IMR-90 (cell line): Measurements from ENCODE around the gene ADARB2. TPM values are rescaled to one million over a fixed set of nuclear protein-coding genes. Genes with fewer than 3 reads are reported as not detected.

Experiments
- ATAC-seq: fragments of 200-7000 bp; cut with Tn5 transposase; 2 replicates; pipeline ENCODE4 v1.9.1; 2020; ENCODE audit warnings: low read depth, mild to moderate bottlenecking, moderate library complexity
- BruUV-seq: library from RNA; stranded (reverse); fragments of 400-500 nt; replicated peaks from 2 replicates; lab custom pipeline; 2021; lab: Mats Ljungman, UMichigan
- CTCF ChIA-PET: fragments of 300-600 bp; formaldehyde crosslinking; extraction: SDS; loops from one replicate; lab custom pipeline; 2021; ENCODE audit warnings: antibody characterized with exemption; lab: Yijun Ruan, JAX
- POLR2A ChIA-PET: fragments of 300-600 bp; sonication (Branson Sonifier 250); formaldehyde crosslinking; loops from one replicate; lab custom pipeline; 2022; ENCODE audit warnings: antibody characterized with exemption; ENCODE audit not compliant: unreplicated experiment; lab: Charles Lee
- DNase-seq: peaks from one replicate; pipeline ENCODE4 v3.0.0; 2013
- H2AFZ ChIP-seq: replicated peaks from 2 replicates; pipeline ENCODE3; 2013; ENCODE audit warnings: low read length, mild to moderate bottlenecking; ENCODE audit not compliant: poor library complexity
- H2AK5ac ChIP-seq: 2 replicates; pipeline ENCODE4 v1.6.1; 2013; ENCODE audit warnings: low read depth, low read length, inconsistent platforms
- H2AK9ac ChIP-seq: replicated peaks from 2 replicates; pipeline ENCODE3; 2013; ENCODE audit warnings: mild to moderate bottlenecking, low read depth, low read length, moderate library complexity; ENCODE audit not compliant: poor library complexity
- H2BK120ac ChIP-seq: 2 replicates; pipeline ENCODE4 v1.6.1; 2013; ENCODE audit warnings: low read depth, low read length, inconsistent platforms
- H2BK15ac ChIP-seq: 3 replicates; pipeline ENCODE4 v1.6.1; 2013; ENCODE audit warnings: low read depth, low read length, inconsistent platforms
- H2BK20ac ChIP-seq: 2 replicates; pipeline ENCODE4 v1.6.1; 2013; ENCODE audit warnings: low read depth, mild to moderate bottlenecking, inconsistent platforms, low read length, moderate library complexity
- H2BK5ac ChIP-seq: 2 replicates; pipeline ENCODE4 v1.6.1; 2013; ENCODE audit warnings: mild to moderate bottlenecking, low read depth, low read length, inconsistent platforms; ENCODE audit not compliant: poor library complexity, severe bottlenecking
- H3K14ac ChIP-seq: replicated peaks from 2 replicates; pipeline ENCODE4 v1.6.1; 2013; ENCODE audit warnings: low read depth, low read length, inconsistent platforms
- H3K18ac ChIP-seq: 2 replicates; pipeline ENCODE4 v1.6.1; 2013; ENCODE audit warnings: low read depth, low read length, control low read depth
- H3K23ac ChIP-seq: 2 replicates; pipeline ENCODE4 v1.6.1; 2013; ENCODE audit warnings: low read depth, low read length, inconsistent platforms
- H3K27ac ChIP-seq: 2 replicates; pipeline ENCODE4 v1.5.1; 2013; ENCODE audit warnings: mild to moderate bottlenecking, control low read depth, low read length; ENCODE audit not compliant: insufficient read depth
- H3K27me3 ChIP-seq: 2 replicates; pipeline ENCODE4 v1.6.1; 2013; ENCODE audit warnings: low read length; ENCODE audit not compliant: control insufficient read depth, insufficient read depth
- H3K36me3 ChIP-seq: 2 replicates; pipeline ENCODE4 v1.6.1; 2013; ENCODE audit warnings: low read length, mixed read lengths; ENCODE audit not compliant: control insufficient read depth, insufficient read depth
- H3K4ac ChIP-seq: 2 replicates; pipeline ENCODE4 v1.6.1; 2013; ENCODE audit warnings: low read depth, low read length, inconsistent platforms
- H3K4me1 ChIP-seq: 2 replicates; pipeline ENCODE4 v1.6.1; 2013; ENCODE audit warnings: low read length, mixed read lengths; ENCODE audit not compliant: control insufficient read depth, insufficient read depth
- H3K4me2 ChIP-seq: 2 replicates; pipeline ENCODE4 v1.6.1; 2013; ENCODE audit warnings: low read depth, mild to moderate bottlenecking, control low read depth, low read length, moderate library complexity
- H3K4me3 ChIP-seq: 2 replicates; pipeline ENCODE4 v1.5.1; 2013; ENCODE audit warnings: low read depth, mild to moderate bottlenecking, control low read depth, low read length, moderate library complexity; ENCODE audit not compliant: insufficient read depth
- H3K56ac ChIP-seq: 2 replicates; pipeline ENCODE4 v1.6.1; 2013; ENCODE audit warnings: low read length, inconsistent platforms; ENCODE audit not compliant: insufficient read depth; ENCODE audit errors: extremely low read depth
- H3K79me1 ChIP-seq, 2 experiments: 2 replicates each; pipeline ENCODE4 v1.6.1; 2013; ENCODE audit warnings: low read length in 2 of 2, inconsistent platforms in 1 of 2, low read depth in 1 of 2
- H3K9ac ChIP-seq: 2 replicates; pipeline ENCODE4 v1.6.1; 2013; ENCODE audit warnings: low read depth, low read length, control low read depth
- H3K9me1 ChIP-seq: 2 replicates; pipeline ENCODE4 v1.6.1; 2013; ENCODE audit warnings: low read length, inconsistent platforms; ENCODE audit not compliant: insufficient read depth
- H3K9me3 ChIP-seq: 2 replicates; pipeline ENCODE4 v1.6.1; 2013; ENCODE audit warnings: low read length; ENCODE audit not compliant: control insufficient read depth, insufficient read depth
- H4K20me1 ChIP-seq: 2 replicates; pipeline ENCODE4 v1.6.1; 2013; ENCODE audit warnings: low read length, inconsistent platforms; ENCODE audit not compliant: insufficient read depth
- H4K5ac ChIP-seq: 2 replicates; pipeline ENCODE4 v1.6.1; 2013; ENCODE audit warnings: mild to moderate bottlenecking, low read depth, low read length, control low read depth
- H4K8ac ChIP-seq, 2 experiments: 2 replicates each; pipeline ENCODE4 v1.6.1; 2013; ENCODE audit warnings: low read depth in 2 of 2, low read length in 2 of 2, control low read depth in 1 of 2, inconsistent platforms in 1 of 2
- H4K91ac ChIP-seq: 2 replicates; pipeline ENCODE4 v1.6.1; 2013; ENCODE audit warnings: low read depth, low read length, inconsistent platforms; ENCODE audit not compliant: insufficient read depth
- BHLHE40 ChIP-seq: fragments of 150-350 bp; IDR thresholded peaks from 2 replicates; pipeline ENCODE4 v1.6.1; 2016; ENCODE audit warnings: mild to moderate bottlenecking, low read depth, low read length
- CEBPB ChIP-seq: IDR thresholded peaks from 2 replicates; pipeline ENCODE4 v1.6.1; 2012; ENCODE audit warnings: low read depth, low read length, improper control_type of control experiment
- CHD1 ChIP-seq: IDR thresholded peaks from 2 replicates; pipeline ENCODE4 v1.6.1; 2012; ENCODE audit warnings: low read depth, low read length, improper control_type of control experiment
- CTCF ChIP-seq: conservative IDR thresholded peaks from 2 replicates; pipeline ENCODE4 v1.5.1; 2012; ENCODE audit warnings: mild to moderate bottlenecking, low read depth, low read length, improper control_type of control experiment
- FOS ChIP-seq: fragments of 150-350 bp; IDR thresholded peaks from 2 replicates; pipeline ENCODE4 v1.6.1; 2016; ENCODE audit warnings: low read depth, low read length
- MAZ ChIP-seq: IDR thresholded peaks from 2 replicates; pipeline ENCODE4 v1.6.1; 2012; ENCODE audit warnings: low read depth, mild to moderate bottlenecking, low read length, improper control_type of control experiment, moderate library complexity, borderline replicate concordance
- RAD21 ChIP-seq: IDR thresholded peaks from 2 replicates; pipeline ENCODE4 v1.6.1; 2012; ENCODE audit warnings: low read length, improper control_type of control experiment
- RCOR1 ChIP-seq: IDR thresholded peaks from 2 replicates; pipeline ENCODE4 v1.6.1; 2012; ENCODE audit warnings: mild to moderate bottlenecking, low read length, improper control_type of control experiment; ENCODE audit not compliant: insufficient replicate concordance
- RFX5 ChIP-seq: IDR thresholded peaks from 2 replicates; pipeline ENCODE4 v1.8.0; 2012; ENCODE audit warnings: low read depth, mild to moderate bottlenecking, low read length, moderate library complexity
- SMC3 ChIP-seq: fragments of 150-350 bp; IDR thresholded peaks from 2 replicates; pipeline ENCODE4 v1.6.1; 2016; ENCODE audit warnings: low read depth, mild to moderate bottlenecking, antibody characterized with exemption, low read length, moderate library complexity
- WGBS, 2 experiments: methylation state at CpG; one replicate each; pipeline versions ENCODE4 v1.1.5 to v1.1.7; 2013; ENCODE audit warnings: missing lambda C conversion rate in 2 of 2; ENCODE audit not compliant: insufficient read length in 1 of 2; ENCODE audit errors: extremely low coverage in 2 of 2; 5-methylcytosine and 5-hydroxymethylcytosine counted together
- dilution Hi-C: fragments of 300-500 bp; cut with HindIII; formaldehyde crosslinking; loops from one replicate; pipeline ENCODE4 v1.14.3; 2018; ENCODE audit warnings: low sequenced_read_pairs; ENCODE audit not compliant: unreplicated experiment
- in situ Hi-C: fragments of 300-500 bp; cut with MboI; formaldehyde crosslinking; loops from 3 replicates; pipeline ENCODE4 v1.14.3; 2019; ENCODE audit warnings: low sequenced_read_pairs, inconsistent platforms, mixed read lengths
- intact Hi-C: fragments of 100-400 bp; cut with micrococcal nuclease; formaldehyde crosslinking; loops from 2 replicates; pipeline ENCODE4 v1.10.0; 2022
- polyA plus RNA-seq, 3 experiments: library from polyadenylated mRNA; depleted of rRNA; stranded (reverse); fragments of >200 nt; gene quantifications; 2 replicates each; pipeline ENCODE4 v1.2.3, GENCODE V29; 2012; ENCODE audit warnings: low replicate concordance in 1 of 3
- total RNA-seq: library from RNA; depleted of rRNA; stranded (reverse); fragments of >200 nt; gene quantifications from 2 replicates; pipeline ENCODE4 v1.2.3, GENCODE V29; 2012
- TF ChIP-seq, protein P1 (sequence below): fragments of 150-350 bp; IDR thresholded peaks from 2 replicates; pipeline ENCODE4 v1.6.1; 2017; ENCODE audit warnings: mild to moderate bottlenecking, antibody characterized with exemption, low read length, low read depth

Gene ADARB2
- total and polyA plus RNA-seq, 2 of the 4 experiments (the other 2 are of a cell fraction) = not detected

DNA sequence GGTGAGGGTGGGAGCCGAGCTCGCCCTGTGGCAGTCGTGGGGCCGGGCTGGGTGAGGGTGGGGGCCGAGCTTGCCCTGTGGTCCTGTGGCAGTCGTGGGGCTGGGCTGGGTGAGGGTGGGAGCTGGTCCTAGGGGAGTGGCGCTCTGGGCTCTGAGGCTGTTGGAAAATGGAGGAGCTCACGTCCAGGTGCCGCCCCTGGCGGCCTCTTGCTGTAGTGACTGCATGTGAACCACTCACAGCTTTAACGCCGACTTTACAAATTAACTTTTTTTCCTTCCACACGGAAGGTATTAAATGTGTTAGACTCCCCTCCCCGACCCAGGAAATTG lies 368.5 kb downstream of the ADARB2 start:
- H3K4me3 ChIP-seq = no peak overlapping the region
- no peak overlapping the region for H3K9ac ChIP-seq
- H2BK20ac ChIP-seq = no peak overlapping the region
- ChIA-PET POLR2A (no interaction called here), CTCF (no interaction called here)
- peaks cover 41% of the 10 kb centered on the region for H3K9me3 ChIP-seq
- 47% methylated on average over 7 of the region's 14 CpGs; no CpG with 5 or more reads in 1 of the 2 experiments for WGBS, 2 experiments
- H2AFZ ChIP-seq = no peak overlapping the region
- no peak overlapping the region for H4K91ac ChIP-seq
- no peak overlapping the region for H3K4me2 ChIP-seq
- H2BK120ac ChIP-seq = no peak overlapping the region
- no peaks in the 10 kb centered on the region for H3K9me1 ChIP-seq
- no peaks in the 10 kb centered on the region for H3K36me3 ChIP-seq
- BruUV-seq = no TSS peak
- H2AK9ac ChIP-seq = no peak overlapping the region
- H2BK5ac ChIP-seq = no peak overlapping the region
- H3K4me1 ChIP-seq = no peaks in the 10 kb centered on the region
- no peaks in the 10 kb centered on the region for H3K27me3 ChIP-seq
- no peak overlapping the region for H3K23ac ChIP-seq
- H3K4ac ChIP-seq = no peak overlapping the region
- in situ Hi-C loops = no loop called here
- no peak for ATAC-seq
- H2AK5ac ChIP-seq = no peak overlapping the region
- dilution Hi-C loops = no loop called here
- H4K20me1 ChIP-seq = no peaks in the 10 kb centered on the region
- intact Hi-C loops = no loop called here
- no peaks in the 10 kb centered on the region for H3K79me1 ChIP-seq
- H3K14ac ChIP-seq = no peak overlapping the region
- no peak overlapping the region for H2BK15ac ChIP-seq
- no peak for DNase-seq
- H3K56ac ChIP-seq = no peak overlapping the region
- no peak overlapping the region for H3K18ac ChIP-seq
- no peak overlapping the region for H4K8ac ChIP-seq
- TF ChIP-seq BHLHE40 (no peak), RFX5 (no peak), CEBPB (no peak), SMC3 (no peak), CHD1 (no peak), CTCF (no peak), FOS (no peak), RCOR1 (no peak), MAZ (no peak), RAD21 (no peak)
- TF ChIP-seq, protein P1, sequence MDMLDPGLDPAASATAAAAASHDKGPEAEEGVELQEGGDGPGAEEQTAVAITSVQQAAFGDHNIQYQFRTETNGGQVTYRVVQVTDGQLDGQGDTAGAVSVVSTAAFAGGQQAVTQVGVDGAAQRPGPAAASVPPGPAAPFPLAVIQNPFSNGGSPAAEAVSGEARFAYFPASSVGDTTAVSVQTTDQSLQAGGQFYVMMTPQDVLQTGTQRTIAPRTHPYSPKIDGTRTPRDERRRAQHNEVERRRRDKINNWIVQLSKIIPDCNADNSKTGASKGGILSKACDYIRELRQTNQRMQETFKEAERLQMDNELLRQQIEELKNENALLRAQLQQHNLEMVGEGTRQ = no peak
- H3K27ac ChIP-seq = no peak overlapping the region
- H4K5ac ChIP-seq = no peak overlapping the region
